OCI-LY1 (cell line): ENCODE data around the gene MICB.
A peak's percentile ranks its signal among the peaks of the same experiment; 100 is the strongest.

Experiments
- H2AFZ ChIP-seq: fragments of 200-600 bp; sonication (generic), shearing (Covaris generic); 2 replicates; pipeline ENCODE4 v1.6.0; 2014; ENCODE audit warnings: antibody characterized with exemption, mild to moderate bottlenecking, low read length
- H3F3A ChIP-seq: fragments of 200-600 bp; sonication (generic), shearing (Covaris generic); 2 replicates; pipeline ENCODE4 v1.6.0; 2014; ENCODE audit warnings: mild to moderate bottlenecking, antibody characterized with exemption, low read length, moderate library complexity; ENCODE audit not compliant: insufficient read depth
- H3K27ac ChIP-seq: fragments of 200-600 bp; sonication (generic); 2 replicates; pipeline ENCODE4 v1.5.1; 2014; ENCODE audit warnings: low read length, mixed run types, mild to moderate bottlenecking, low read depth; ENCODE audit not compliant: poor library complexity, severe bottlenecking
- H3K27me3 ChIP-seq: fragments of 200-600 bp; sonication (generic); 2 replicates; pipeline ENCODE4 v1.6.0; 2014; ENCODE audit warnings: antibody characterized with exemption, mild to moderate bottlenecking, low read length, moderate library complexity; ENCODE audit not compliant: insufficient read depth
- H3K36me3 ChIP-seq: fragments of 200-600 bp; sonication (generic); 2 replicates; pipeline ENCODE4 v1.6.1; 2014; ENCODE audit warnings: mild to moderate bottlenecking, antibody characterized with exemption, low read length, moderate library complexity, mixed read lengths; ENCODE audit not compliant: insufficient read depth
- H3K4me1 ChIP-seq: fragments of 200-600 bp; sonication (generic); 2 replicates; pipeline ENCODE4 v1.5.1; 2014; ENCODE audit warnings: mild to moderate bottlenecking, low read length, moderate library complexity; ENCODE audit not compliant: insufficient read depth, severe bottlenecking
- H3K4me2 ChIP-seq: fragments of 200-600 bp; sonication (generic), shearing (Covaris generic); 2 replicates; pipeline ENCODE4 v1.6.1; 2014; ENCODE audit warnings: low read length
- H3K4me3 ChIP-seq: fragments of 200-600 bp; sonication (generic); 2 replicates; pipeline ENCODE4 v1.5.1; 2014; ENCODE audit warnings: low read length, low read depth, mild to moderate bottlenecking, mixed read lengths; ENCODE audit not compliant: poor library complexity, severe bottlenecking
- H3K79me2 ChIP-seq: fragments of 200-600 bp; shearing (Covaris generic); 2 replicates; pipeline ENCODE4 v1.6.1; 2016; ENCODE audit warnings: mixed run types, low read length, mixed read lengths; ENCODE audit not compliant: insufficient read depth
- H3K9ac ChIP-seq: fragments of 200-600 bp; sonication (generic), shearing (Covaris generic); 2 replicates; pipeline ENCODE4 v1.6.1; 2014; ENCODE audit warnings: mild to moderate bottlenecking, low read length, mixed read lengths
- H3K9me2 ChIP-seq: fragments of 200-600 bp; sonication (generic), shearing (Covaris generic); 2 replicates; pipeline ENCODE4 v1.6.1; 2014; ENCODE audit warnings: low read depth, mild to moderate bottlenecking, low read length, mixed read lengths
- H3K9me3 ChIP-seq: fragments of 200-600 bp; shearing (Covaris generic); 2 replicates; pipeline ENCODE4 v1.6.1; 2014; ENCODE audit warnings: low read length, mixed read lengths
- H4K20me1 ChIP-seq: fragments of 200-600 bp; sonication (generic), shearing (Covaris generic); 2 replicates; pipeline ENCODE4 v1.6.0; 2016; ENCODE audit warnings: mild to moderate bottlenecking, low read length; ENCODE audit not compliant: insufficient read depth
- CTCF ChIP-seq: fragments of 200-600 bp; sonication (generic), shearing (Covaris generic); IDR thresholded peaks from 2 replicates; pipeline ENCODE4 v1.5.1; 2017; ENCODE audit warnings: mild to moderate bottlenecking, antibody characterized with exemption, low read length, moderate library complexity, mixed read lengths
- EZH2 ChIP-seq: fragments of 200-600 bp; sonication (generic), shearing (Covaris generic); IDR thresholded peaks from 2 replicates; pipeline ENCODE4 v1.8.0; 2017; ENCODE audit warnings: borderline replicate concordance, mixed run types, mild to moderate bottlenecking, antibody characterized with exemption, low read length, moderate library complexity, mixed read lengths

MICB gene

GRCh38 chr6:31540640-31541039 lies 42.7 kb downstream of the MICB start:
- Histone ChIP-seq H4K20me1 (no peaks in the 10 kb centered on the region), H3K9ac (peak overlapping the region; percentile 91), H3K36me3 (peaks cover 55% of the 10 kb centered on the region), H3K4me3 (peak overlapping the region; percentile 81), H3K9me3 (no peaks in the 10 kb centered on the region), H3K79me2 (peaks cover 39% of the 10 kb centered on the region), H3K4me2 (peak overlapping the region; percentile 87), H2AFZ (no peak overlapping the region), H3K4me1 (peaks cover 46% of the 10 kb centered on the region), H3K27ac (peak overlapping the region; percentile 84), H3F3A (no peaks in the 10 kb centered on the region), H3K9me2 (no peaks in the 10 kb centered on the region), H3K27me3 (no peaks in the 10 kb centered on the region)
- TF ChIP-seq CTCF, result no peak
- no peak for TF ChIP-seq EZH2

DNA sequence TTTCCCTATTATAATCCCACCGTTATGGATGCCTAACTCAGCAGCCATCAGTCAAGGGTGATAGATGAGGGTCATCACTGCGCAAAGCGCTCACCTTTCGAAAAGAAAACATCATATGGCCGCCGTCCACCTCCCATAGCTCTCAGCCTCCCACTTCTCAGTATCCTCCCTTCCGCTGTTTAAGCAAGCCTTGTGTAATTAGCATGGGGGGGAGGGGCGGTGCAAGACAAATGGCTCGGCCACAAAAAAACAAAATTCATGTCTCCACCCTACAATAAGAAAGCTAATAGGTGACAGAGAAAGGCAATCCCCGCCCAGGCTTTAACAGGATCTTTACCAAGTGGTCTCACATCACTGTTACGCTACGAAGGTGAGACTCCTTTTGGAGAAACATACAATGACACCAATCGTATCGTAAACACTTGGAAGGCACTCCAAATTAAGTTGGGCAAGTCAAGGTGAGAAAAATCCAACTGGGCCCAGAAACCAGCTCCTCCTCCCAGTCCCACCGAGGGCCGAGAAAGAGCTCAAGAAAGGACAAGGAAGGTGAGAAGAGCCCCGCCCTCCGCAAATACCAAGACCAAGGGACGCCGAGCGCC lies 43.2 kb downstream of the MICB start:
- Histone ChIP-seq H4K20me1 (no peaks in the 10 kb centered on the region), H3K27me3 (no peaks in the 10 kb centered on the region), H3F3A (no peaks in the 10 kb centered on the region), H2AFZ (no peak overlapping the region), H3K9me3 (no peaks in the 10 kb centered on the region), H3K9me2 (no peaks in the 10 kb centered on the region), H3K4me3 (peak overlapping the region; percentile 81), H3K4me2 (peak overlapping the region; percentile 87), H3K79me2 (peaks cover 39% of the 10 kb centered on the region), H3K4me1 (peaks cover 51% of the 10 kb centered on the region), H3K36me3 (peaks cover 50% of the 10 kb centered on the region), H3K9ac (peak overlapping the region; percentile 91), H3K27ac (peak overlapping the region; percentile 84)
- TF ChIP-seq CTCF (no peak), EZH2 (no peak)

GRCh38 chr6:31541658-31542521 lies 43.9 kb downstream of the MICB start, which contains the start of gene DDX39B:
TSS of gene DDX39B (minus strand) at chr6:31542003. CDS start at chr6:31540532, 1,471 bp downstream.
- Histone ChIP-seq H3K4me2 (peak within 1 kb of the TSS; percentile 87), H3K4me3 (peak within 1 kb of the TSS; percentile 81), H4K20me1 (no peaks in the 10 kb centered on the region), H3K9me2 (no peaks in the 10 kb centered on the region), H3K9ac (peak within 1 kb of the TSS; percentile 91), H3F3A (no peaks in the 10 kb centered on the region), H2AFZ (no peak within 1 kb of the TSS), H3K27ac (peak within 1 kb of the TSS; percentile 84), H3K36me3 (peaks cover 42% of the 10 kb centered on the region), H3K9me3 (no peaks in the 10 kb centered on the region), H3K27me3 (no peaks in the 10 kb centered on the region), H3K79me2 (peaks cover 39% of the 10 kb centered on the region), H3K4me1 (peaks cover 58% of the 10 kb centered on the region)
- TF ChIP-seq CTCF (no peak), EZH2 (no peak)
